ENCODE data around the gene DBNDD1. TPM values are rescaled to one million over a fixed set of nuclear protein-coding genes. Genes with fewer than 3 reads are reported as not detected.
"Not testable (repeated sequence)": the region's sequence is repeated elsewhere in the genome, so short reads cannot be mapped to it uniquely, and the experiment has no call there.

Gene DBNDD1
- polyA plus RNA-seq, 4 donors, result 2.7 to 14.4 (median 12.6) TPM

DNA sequence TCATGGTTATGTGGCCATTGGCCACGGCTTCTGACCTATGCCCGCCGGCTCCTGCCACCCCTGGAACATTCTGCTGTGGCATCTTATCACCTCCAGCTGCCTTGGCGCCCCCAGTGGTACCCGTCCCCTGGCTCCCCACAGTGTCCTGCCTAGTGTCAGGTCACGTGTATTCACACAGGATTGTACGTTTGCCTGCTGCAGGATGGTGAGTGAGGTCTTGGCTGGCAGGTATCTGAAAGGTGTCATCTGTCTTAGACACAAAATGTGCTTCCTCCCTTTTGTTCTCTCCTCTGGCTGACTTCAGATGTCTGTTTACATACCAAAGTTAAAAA, 24.9 kb downstream of the DBNDD1 start:
- DNase-seq (ENCODE audit: low read depth in 4 of 4, low spot score in 3 of 4), result no peak

DNA sequence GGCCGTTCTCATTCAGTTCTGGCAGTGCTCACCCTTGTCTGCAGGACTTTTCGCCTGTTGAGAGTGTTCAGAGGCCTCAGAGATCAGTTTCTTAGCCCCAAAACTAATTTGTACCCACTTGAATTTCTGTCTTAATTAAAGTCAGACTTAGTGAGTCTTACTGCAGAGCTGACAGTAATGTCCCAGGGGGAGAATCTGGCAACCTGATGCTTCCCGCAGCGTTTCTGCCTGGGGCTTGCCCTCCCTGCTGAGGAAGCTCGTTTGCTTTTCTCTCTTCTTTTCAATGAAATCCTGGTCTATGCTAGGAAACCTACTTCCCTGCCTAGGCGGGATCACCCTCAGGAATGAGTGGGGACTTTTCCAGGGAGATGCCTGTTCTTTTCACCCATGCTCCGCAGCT, 25.3 kb downstream of the DBNDD1 start:
- DNase-seq (ENCODE audit: low read depth in 4 of 4, low spot score in 3 of 4), result no peak

- DNase-seq (ENCODE audit: low read depth in 4 of 4, low spot score in 3 of 4), result no peak
Observed at GRCh38 chr16:89993377-89993776, 25.9 kb downstream of the DBNDD1 start.

GRCh38 chr16:89990799-89991198, 28.5 kb downstream of the DBNDD1 start:
- no peak for DNase-seq (ENCODE audit: low read depth in 4 of 4, low spot score in 3 of 4)

GRCh38 chr16:89988951-89989350, 30.3 kb downstream of the DBNDD1 start:
- no peak for DNase-seq (ENCODE audit: low read depth in 4 of 4, low spot score in 3 of 4)

GRCh38 chr16:89987169-89987568, 32.1 kb downstream of the DBNDD1 start:
- DNase-seq (ENCODE audit: low read depth in 4 of 4, low spot score in 3 of 4), result no peak

DNA sequence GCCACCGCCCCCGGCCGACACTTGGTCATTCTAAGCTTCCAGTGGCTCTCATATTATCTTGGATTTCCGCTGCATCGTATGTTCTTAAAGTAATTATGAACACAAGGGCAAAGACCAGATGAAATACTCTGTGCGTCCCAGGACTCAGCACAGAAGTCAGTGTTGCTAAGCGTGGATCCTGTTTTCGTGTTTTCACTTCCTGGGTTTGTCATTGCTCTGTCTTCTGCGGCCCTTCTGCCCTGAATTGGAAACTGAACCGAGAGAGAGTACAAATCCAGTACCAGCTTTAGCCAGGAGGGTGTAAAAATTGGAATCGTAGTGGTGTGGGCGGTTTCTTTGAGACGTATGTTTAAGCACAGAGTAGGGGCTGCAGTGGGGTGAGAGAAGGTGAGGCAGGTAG, 32.7 kb downstream of the DBNDD1 start:
- no peak for DNase-seq (ENCODE audit: low read depth in 4 of 4, low spot score in 3 of 4)

DNA sequence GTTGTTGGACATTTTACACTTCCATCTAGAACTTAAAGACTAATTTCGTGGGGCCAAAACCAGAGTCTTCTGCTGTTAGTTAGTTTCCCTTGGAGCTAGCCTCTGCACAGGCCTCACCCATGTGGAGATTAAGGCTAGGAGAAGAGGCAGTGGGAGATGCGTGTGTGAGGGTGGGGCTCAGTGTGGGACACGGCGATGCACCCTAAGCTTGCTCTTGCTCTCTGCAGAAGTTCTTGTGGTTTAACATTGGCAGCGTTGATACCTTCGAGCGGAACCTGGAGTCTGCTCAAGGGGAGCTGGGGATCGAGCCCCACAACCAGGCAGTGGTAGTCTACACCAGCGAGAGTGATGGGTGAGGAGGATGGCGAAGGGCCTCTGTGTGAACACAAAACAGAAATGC, 34.0 kb downstream of the DBNDD1 start:
- DNase-seq (ENCODE audit: low read depth in 4 of 4, low spot score in 3 of 4), result no peak

DNA sequence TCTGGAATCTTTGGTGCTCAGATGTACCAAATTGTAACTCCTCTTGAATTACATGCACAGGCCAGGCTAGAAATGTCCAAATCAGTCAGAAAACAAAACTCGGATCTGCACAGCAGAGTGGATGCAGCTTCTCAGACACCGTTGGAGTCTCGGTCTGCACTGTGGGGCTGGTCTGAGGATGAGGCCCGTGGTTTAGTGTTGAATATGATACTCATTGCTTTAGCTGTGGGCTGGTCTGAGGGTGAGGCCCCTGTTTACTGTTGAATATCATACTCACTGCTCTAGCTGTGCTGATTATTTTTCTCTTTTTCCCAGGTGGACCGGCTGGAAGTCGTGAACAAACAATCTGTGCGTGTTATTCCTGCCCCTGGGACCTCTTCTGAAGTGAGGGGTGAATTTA, 35.0 kb downstream of the DBNDD1 start:
- DNase-seq (ENCODE audit: low read depth in 4 of 4, low spot score in 3 of 4), result no peak

GRCh38 chr16:89983536-89983935, 35.7 kb downstream of the DBNDD1 start:
- no peak for DNase-seq (ENCODE audit: low read depth in 4 of 4, low spot score in 3 of 4)

GRCh38 chr16:89982318-89982717, 36.9 kb downstream of the DBNDD1 start:
- DNase-seq (ENCODE audit: low read depth in 4 of 4, low spot score in 3 of 4), result no peak

DNA sequence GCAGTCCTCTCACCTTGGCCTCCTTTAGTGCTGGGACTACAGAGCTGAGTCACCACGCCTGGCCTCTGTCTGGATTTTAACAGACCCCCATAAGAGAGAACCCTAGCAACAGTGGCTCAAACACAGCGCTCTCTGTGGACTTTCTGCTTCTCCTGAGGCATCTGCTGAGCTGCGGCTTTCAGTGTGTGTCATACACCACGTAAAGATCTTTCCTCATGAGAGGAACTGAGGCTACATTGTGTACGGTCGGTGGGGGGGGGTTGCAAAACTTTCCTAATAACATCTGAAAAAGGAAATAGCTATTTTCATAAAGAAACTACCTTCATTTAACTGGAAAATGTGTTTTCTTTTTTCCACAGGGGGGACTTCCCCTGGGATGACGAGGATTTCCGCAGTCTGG, 37.8 kb downstream of the DBNDD1 start:
- no peak for DNase-seq (ENCODE audit: low read depth in 4 of 4, low spot score in 3 of 4)

DNA sequence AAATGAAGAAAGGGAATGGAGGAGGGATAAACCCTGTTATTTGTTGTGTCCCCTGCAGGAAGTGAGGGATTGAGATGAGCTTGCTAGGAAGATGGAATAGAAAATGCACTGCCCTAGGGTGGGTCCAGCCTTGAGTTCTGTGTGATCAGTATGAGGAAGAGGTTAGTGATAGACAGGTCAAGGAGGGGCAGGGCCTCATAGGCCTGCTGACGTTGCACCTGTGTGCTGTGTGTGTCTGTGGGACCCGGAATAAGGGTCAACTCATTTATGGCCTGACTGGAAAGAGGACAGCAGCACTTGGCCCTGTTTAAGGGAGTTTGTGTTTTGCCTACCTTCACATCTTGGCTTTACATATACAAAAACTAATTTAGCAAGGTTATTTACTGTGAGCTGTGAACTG, 44.4 kb downstream of the DBNDD1 start:
- DNase-seq (ENCODE audit: low read depth in 4 of 4, low spot score in 3 of 4), result no peak

GRCh38 chr16:89973654-89974335, 45.5 kb downstream of the DBNDD1 start:
- no peak for DNase-seq (ENCODE audit: low read depth in 4 of 4, low spot score in 3 of 4)

DNA sequence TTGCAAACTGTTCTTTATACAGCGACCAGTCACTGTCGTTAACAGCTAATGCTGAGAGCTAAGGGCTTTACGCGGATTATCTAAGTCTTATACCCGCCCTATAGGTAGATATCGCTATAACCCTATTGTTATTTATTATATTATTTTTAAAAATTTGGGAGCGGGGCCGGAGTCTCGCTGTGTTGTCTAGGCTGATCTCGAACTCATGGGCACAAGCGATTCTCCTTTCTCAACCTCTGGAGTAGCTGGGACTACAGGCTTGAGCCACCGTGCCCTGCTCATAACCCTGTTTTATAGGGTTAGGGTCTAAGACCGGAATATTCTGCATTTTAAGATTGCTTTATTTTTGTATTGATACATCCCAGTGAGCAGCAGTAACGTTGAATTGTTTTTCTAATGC, 46.0 kb downstream of the DBNDD1 start:
- no peak for DNase-seq (ENCODE audit: low read depth in 4 of 4, low spot score in 3 of 4)

GRCh38 chr16:89972244-89973234, 46.7 kb downstream of the DBNDD1 start:
- DNase-seq (ENCODE audit: low read depth in 4 of 4, low spot score in 3 of 4), result peak; percentile 80 to 90 (median 86)

DNA sequence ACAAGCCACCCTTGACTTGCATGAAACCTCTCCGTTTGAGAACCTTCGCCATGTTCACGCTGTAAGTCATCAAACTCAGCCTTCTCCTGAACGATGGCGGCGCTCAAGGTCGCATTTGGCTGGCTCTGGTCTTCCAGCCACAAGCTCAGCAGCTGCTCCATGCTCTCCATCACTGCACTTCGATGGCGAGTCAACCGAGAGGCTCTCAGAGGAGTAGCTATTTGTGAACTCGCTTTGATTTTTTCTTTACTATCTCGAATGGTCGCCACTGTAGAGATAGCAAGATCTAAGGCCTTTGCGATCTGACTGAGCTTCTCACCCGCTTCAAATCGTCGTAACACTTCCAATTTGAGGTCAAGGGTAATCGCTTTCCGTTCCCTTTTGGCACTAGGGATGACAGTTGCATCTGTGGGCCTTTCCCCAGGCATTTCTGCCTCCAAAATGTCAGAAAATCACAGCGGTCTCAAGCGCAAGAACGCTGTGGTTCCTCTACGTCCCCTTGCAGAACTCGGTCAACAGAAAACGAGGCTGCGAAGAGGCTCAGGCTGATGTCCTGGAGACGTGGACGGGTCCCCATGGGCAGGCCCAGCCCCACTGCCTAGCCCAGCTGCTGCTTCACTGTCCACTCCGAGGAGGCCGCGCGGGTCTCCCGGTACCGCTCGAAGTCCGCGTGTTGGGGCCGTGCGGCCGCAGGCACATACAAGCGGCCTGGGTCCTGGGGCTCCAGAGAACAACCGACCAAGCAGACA, 47.6 kb downstream of the DBNDD1 start:
- DNase-seq (ENCODE audit: low read depth in 4 of 4, low spot score in 3 of 4), result no peak

DNA sequence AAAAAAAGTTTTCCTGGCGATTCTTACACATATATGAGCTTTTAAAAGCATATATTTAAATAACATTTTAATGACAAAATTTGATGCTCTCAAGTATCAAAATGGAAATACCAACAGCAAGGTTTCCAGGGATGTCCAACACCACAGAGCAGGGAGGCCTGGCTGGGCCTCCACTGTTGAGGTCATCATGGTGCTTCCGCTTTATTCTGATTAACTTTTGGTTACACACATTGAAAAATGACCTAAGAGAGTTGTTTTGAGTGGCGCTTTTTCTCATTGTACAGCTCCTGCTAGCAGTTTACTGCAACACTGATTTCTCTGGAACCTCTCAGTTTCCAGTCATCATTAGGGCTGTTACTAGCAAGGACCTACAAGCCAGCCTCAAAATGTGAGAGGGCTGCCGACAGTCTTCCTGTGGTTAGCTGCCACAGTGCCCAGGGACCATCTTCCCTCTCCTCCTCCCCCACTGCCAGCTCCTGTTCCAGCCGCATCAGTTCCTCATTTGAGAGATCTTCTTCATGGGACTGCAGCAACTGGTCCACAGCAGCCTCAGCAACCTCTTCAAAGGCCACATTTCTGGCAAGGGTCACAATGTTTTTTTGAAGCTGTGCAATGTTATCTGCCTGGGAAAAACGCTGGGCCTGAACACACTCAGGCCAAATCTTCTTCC, 49.4 kb downstream of the DBNDD1 start:
- DNase-seq (ENCODE audit: low read depth in 4 of 4, low spot score in 3 of 4), result no peak

GRCh38 chr16:89968074-89968473, 51.2 kb downstream of the DBNDD1 start:
- not testable (repeated sequence) for DNase-seq (ENCODE audit: low read depth in 4 of 4, low spot score in 3 of 4)

DNA sequence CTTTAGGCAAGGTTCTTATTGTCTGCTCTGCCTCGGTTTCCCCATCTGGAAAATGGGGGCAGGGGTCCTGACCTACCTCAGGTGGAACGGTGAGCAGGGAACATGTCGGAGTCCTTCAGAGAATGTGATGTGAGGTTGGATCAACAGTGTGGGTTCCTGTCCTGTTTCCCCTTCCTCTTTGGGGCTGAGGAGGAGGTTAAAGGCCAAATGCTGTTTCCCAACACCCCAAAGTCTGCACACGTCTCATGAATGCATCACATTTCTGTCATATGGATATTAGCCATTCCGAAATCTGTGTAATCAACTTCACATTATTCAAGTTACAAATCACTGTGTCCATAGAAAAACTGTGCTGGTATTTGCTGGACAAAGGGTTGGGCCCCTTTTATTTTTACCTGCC, 51.8 kb downstream of the DBNDD1 start:
- not testable (repeated sequence) for DNase-seq (ENCODE audit: low read depth in 4 of 4, low spot score in 3 of 4)

- DNase-seq (ENCODE audit: low read depth in 4 of 4, low spot score in 3 of 4), result no peak
Observed at GRCh38 chr16:89966756-89967155, 52.5 kb downstream of the DBNDD1 start.

Data from left renal pelvis (tissue), 4 donors.